Astrocyte (in vitro differentiated cells and primary cell): ENCODE data around the gene C1orf56.

Experiments
- EZH2 ChIP-seq: IDR thresholded peaks from 2 replicates; pipeline ENCODE4 v1.6.1; 2012; ENCODE audit warnings: mild to moderate bottlenecking, low read length, inconsistent platforms; ENCODE audit not compliant: insufficient read depth
- TF ChIP-seq, protein P1 (sequence below): IDR thresholded peaks from 2 replicates; pipeline ENCODE4 v1.5.1; 2011; ENCODE audit warnings: low read depth, mild to moderate bottlenecking, inconsistent platforms, low read length, moderate library complexity; ENCODE audit not compliant: insufficient read depth

GRCh38 chr1:151062741-151063371 is 15.3 kb downstream of the C1orf56 start:
- TF ChIP-seq, protein P1, sequence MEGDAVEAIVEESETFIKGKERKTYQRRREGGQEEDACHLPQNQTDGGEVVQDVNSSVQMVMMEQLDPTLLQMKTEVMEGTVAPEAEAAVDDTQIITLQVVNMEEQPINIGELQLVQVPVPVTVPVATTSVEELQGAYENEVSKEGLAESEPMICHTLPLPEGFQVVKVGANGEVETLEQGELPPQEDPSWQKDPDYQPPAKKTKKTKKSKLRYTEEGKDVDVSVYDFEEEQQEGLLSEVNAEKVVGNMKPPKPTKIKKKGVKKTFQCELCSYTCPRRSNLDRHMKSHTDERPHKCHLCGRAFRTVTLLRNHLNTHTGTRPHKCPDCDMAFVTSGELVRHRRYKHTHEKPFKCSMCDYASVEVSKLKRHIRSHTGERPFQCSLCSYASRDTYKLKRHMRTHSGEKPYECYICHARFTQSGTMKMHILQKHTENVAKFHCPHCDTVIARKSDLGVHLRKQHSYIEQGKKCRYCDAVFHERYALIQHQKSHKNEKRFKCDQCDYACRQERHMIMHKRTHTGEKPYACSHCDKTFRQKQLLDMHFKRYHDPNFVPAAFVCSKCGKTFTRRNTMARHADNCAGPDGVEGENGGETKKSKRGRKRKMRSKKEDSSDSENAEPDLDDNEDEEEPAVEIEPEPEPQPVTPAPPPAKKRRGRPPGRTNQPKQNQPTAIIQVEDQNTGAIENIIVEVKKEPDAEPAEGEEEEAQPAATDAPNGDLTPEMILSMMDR: no peak
- no peak for TF ChIP-seq EZH2
